ENCODE results near the gene FSD2.
"Not testable (repeated sequence)": the region's sequence is repeated elsewhere in the genome, so short reads cannot be mapped to it uniquely, and the experiment has no call there.

The FSD2 gene

DNA sequence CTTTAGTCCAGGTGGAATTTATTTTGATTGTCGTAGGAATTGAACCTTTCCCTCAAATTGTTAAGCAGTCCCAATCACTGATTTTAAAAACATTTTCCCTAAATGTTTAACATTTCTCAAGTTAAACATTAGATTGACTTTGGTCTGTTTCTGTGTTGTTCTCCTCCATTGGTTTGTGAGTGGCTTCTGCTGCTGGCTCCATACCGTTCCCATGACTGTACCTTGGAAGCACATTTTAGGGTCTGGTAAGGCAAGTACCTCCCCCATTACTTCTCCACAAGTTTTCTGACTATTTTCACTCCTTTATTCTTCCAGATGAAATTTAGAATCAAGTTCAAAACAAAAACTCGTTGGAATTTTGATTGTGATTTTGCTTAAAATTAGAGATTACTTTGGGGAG lies 15.5 kb upstream of the FSD2 start:
- Histone ChIP-seq H3K9ac (ENCODE audit: low read length) (peak overlapping the region; percentile 38), H3K36me3 (ENCODE audit: control insufficient read depth in 1 of 2, insufficient read depth in 2 of 2, low read depth in 1 of 2, low read length in 2 of 2) (peaks cover 29 to 78% of the 10 kb centered on the region in 2 experiments), H3K27ac (ENCODE audit: low read length, poor library complexity, severe bottlenecking) (peak overlapping the region; percentile 38), H3K79me1 (replicated peaks; ENCODE audit: low read length, poor library complexity, severe bottlenecking) (peaks cover 17% of the 10 kb centered on the region)
- not testable (repeated sequence) for H3K4ac ChIP-seq (ENCODE audit: low read depth in 1 of 2, low read length in 2 of 2); DNase-seq; H4K8ac ChIP-seq (ENCODE audit: low read length); H2AFZ ChIP-seq (ENCODE audit: low read depth, low read length); H2AK5ac ChIP-seq (ENCODE audit: low read length, severe bottlenecking); H3K14ac ChIP-seq (ENCODE audit: low read length in 2 of 2); H2BK120ac ChIP-seq (ENCODE audit: low read depth, low read length); H2BK12ac ChIP-seq (ENCODE audit: low read length in 2 of 2); H3K4me2 ChIP-seq (ENCODE audit: low read length, poor library complexity, severe bottlenecking); H3K9me3 ChIP-seq (ENCODE audit: control insufficient read depth, low read length); H3K23ac ChIP-seq (ENCODE audit: low read length in 2 of 2); H3K27me3 ChIP-seq (ENCODE audit: control insufficient read depth in 1 of 2, insufficient read depth in 1 of 2, low read length in 2 of 2); H3K4me1 ChIP-seq (ENCODE audit: control insufficient read depth, insufficient read depth, low read depth, low read length); H3K4me3 ChIP-seq (ENCODE audit: insufficient read depth in 1 of 2, low read depth in 1 of 2, low read length in 2 of 2); H4K91ac ChIP-seq (ENCODE audit: low read length); H2BK15ac ChIP-seq (ENCODE audit: low read depth, poor library complexity, severe bottlenecking); H3K18ac ChIP-seq (ENCODE audit: low read depth in 1 of 2, low read length in 2 of 2); H2BK5ac ChIP-seq (ENCODE audit: low read depth, low read length, poor library complexity, severe bottlenecking)
- WGBS, result 94% methylated on average over 2 of the region's 3 CpGs

- Histone ChIP-seq H3K23ac (ENCODE audit: low read length in 2 of 2) (no peak overlapping the region), H3K4me3 (ENCODE audit: insufficient read depth in 1 of 2, low read depth in 1 of 2, low read length in 2 of 2) (no peak overlapping the region), H3K27me3 (ENCODE audit: control insufficient read depth in 1 of 2, insufficient read depth in 1 of 2, low read length in 2 of 2) (no peaks in the 10 kb centered on the region), H3K4ac (ENCODE audit: low read depth in 1 of 2, low read length in 2 of 2) (no peak overlapping the region), H3K4me1 (ENCODE audit: control insufficient read depth, insufficient read depth, low read depth, low read length) (peaks cover 3% of the 10 kb centered on the region), H2BK120ac (ENCODE audit: low read depth, low read length) (no peak overlapping the region), H3K9me3 (ENCODE audit: control insufficient read depth, low read length) (no peaks in the 10 kb centered on the region), H4K8ac (ENCODE audit: low read length) (no peak overlapping the region), H2AK5ac (ENCODE audit: low read length, severe bottlenecking) (no peak overlapping the region), H3K27ac (ENCODE audit: low read length, poor library complexity, severe bottlenecking) (peak overlapping the region; percentile 76), H2AFZ (ENCODE audit: low read depth, low read length) (no peak overlapping the region), H4K91ac (ENCODE audit: low read length) (no peak overlapping the region), H3K36me3 (ENCODE audit: control insufficient read depth in 1 of 2, insufficient read depth in 2 of 2, low read depth in 1 of 2, low read length in 2 of 2) (peaks cover 27 to 78% of the 10 kb centered on the region in 2 experiments), H2BK5ac (ENCODE audit: low read depth, low read length, poor library complexity, severe bottlenecking) (no peak overlapping the region), H3K79me1 (replicated peaks; ENCODE audit: low read length, poor library complexity, severe bottlenecking) (peaks cover 11% of the 10 kb centered on the region), H3K9ac (ENCODE audit: low read length) (no peak overlapping the region), H3K4me2 (ENCODE audit: low read length, poor library complexity, severe bottlenecking) (no peak overlapping the region), H3K14ac (ENCODE audit: low read length in 2 of 2) (no peak overlapping the region), H2BK15ac (ENCODE audit: low read depth, poor library complexity, severe bottlenecking) (no peak overlapping the region), H2BK12ac (ENCODE audit: low read length in 2 of 2) (no peak overlapping the region), H3K18ac (ENCODE audit: low read depth in 1 of 2, low read length in 2 of 2) (no peak overlapping the region)
- no peak for DNase-seq
Measured at GRCh38 chr15:82820128-82820527, 14.3 kb upstream of the FSD2 start.

GRCh38 chr15:82812994-82813393 lies 7.1 kb upstream of the FSD2 start:
- H2AFZ ChIP-seq (ENCODE audit: low read depth, low read length), result no peak overlapping the region
- no peak overlapping the region for H3K27ac ChIP-seq (ENCODE audit: low read length, poor library complexity, severe bottlenecking)
- no peak overlapping the region for H2BK5ac ChIP-seq (ENCODE audit: low read depth, low read length, poor library complexity, severe bottlenecking)
- peak; percentile 21 for DNase-seq
- H3K79me1 ChIP-seq (replicated peaks; ENCODE audit: low read length, poor library complexity, severe bottlenecking), result peaks cover 6% of the 10 kb centered on the region
- H3K4me1 ChIP-seq (ENCODE audit: control insufficient read depth, insufficient read depth, low read depth, low read length), result peaks cover 1% of the 10 kb centered on the region
- no peak overlapping the region for H3K9ac ChIP-seq (ENCODE audit: low read length)
- H3K4me3 ChIP-seq (ENCODE audit: insufficient read depth in 1 of 2, low read depth in 1 of 2, low read length in 2 of 2), result no peak overlapping the region
- H3K4me2 ChIP-seq (ENCODE audit: low read length, poor library complexity, severe bottlenecking), result no peak overlapping the region
- H3K14ac ChIP-seq (ENCODE audit: low read length in 2 of 2), result no peak overlapping the region
- H3K36me3 ChIP-seq (ENCODE audit: control insufficient read depth in 1 of 2, insufficient read depth in 2 of 2, low read depth in 1 of 2, low read length in 2 of 2), result peaks cover 11 to 45% of the 10 kb centered on the region in 2 experiments
- no peaks in the 10 kb centered on the region for H3K9me3 ChIP-seq (ENCODE audit: control insufficient read depth, low read length)
- no peak overlapping the region for H3K4ac ChIP-seq (ENCODE audit: low read depth in 1 of 2, low read length in 2 of 2)
- H3K27me3 ChIP-seq (ENCODE audit: control insufficient read depth in 1 of 2, insufficient read depth in 1 of 2, low read length in 2 of 2), result no peaks in the 10 kb centered on the region
- WGBS, result 89% methylated on average over 3 of the region's 4 CpGs
- H4K91ac ChIP-seq (ENCODE audit: low read length), result no peak overlapping the region
- H2AK5ac ChIP-seq (ENCODE audit: low read length, severe bottlenecking), result no peak overlapping the region
- H2BK12ac ChIP-seq (ENCODE audit: low read length in 2 of 2), result no peak overlapping the region
- H2BK120ac ChIP-seq (ENCODE audit: low read depth, low read length), result no peak overlapping the region
- H3K23ac ChIP-seq (ENCODE audit: low read length in 2 of 2), result no peak overlapping the region
- H3K18ac ChIP-seq (ENCODE audit: low read depth in 1 of 2, low read length in 2 of 2), result no peak overlapping the region
- H2BK15ac ChIP-seq (ENCODE audit: low read depth, poor library complexity, severe bottlenecking), result no peak overlapping the region
- no peak overlapping the region for H4K8ac ChIP-seq (ENCODE audit: low read length)

- Histone ChIP-seq H2BK120ac (ENCODE audit: low read depth, low read length) (no peak overlapping the region), H3K18ac (ENCODE audit: low read depth in 1 of 2, low read length in 2 of 2) (no peak overlapping the region), H3K4ac (ENCODE audit: low read depth in 1 of 2, low read length in 2 of 2) (no peak overlapping the region), H4K91ac (ENCODE audit: low read length) (no peak overlapping the region), H3K27me3 (ENCODE audit: control insufficient read depth in 1 of 2, insufficient read depth in 1 of 2, low read length in 2 of 2) (no peaks in the 10 kb centered on the region), H3K9ac (ENCODE audit: low read length) (peak overlapping the region; percentile 99), H2AFZ (ENCODE audit: low read depth, low read length) (no peak overlapping the region), H3K23ac (ENCODE audit: low read length in 2 of 2) (no peak overlapping the region), H3K14ac (ENCODE audit: low read length in 2 of 2) (no peak overlapping the region), H3K79me1 (replicated peaks; ENCODE audit: low read length, poor library complexity, severe bottlenecking) (peaks cover 3% of the 10 kb centered on the region), H3K27ac (ENCODE audit: low read length, poor library complexity, severe bottlenecking) (peak overlapping the region; percentile 89), H3K4me1 (ENCODE audit: control insufficient read depth, insufficient read depth, low read depth, low read length) (peaks cover 3% of the 10 kb centered on the region), H3K9me3 (ENCODE audit: control insufficient read depth, low read length) (no peaks in the 10 kb centered on the region), H3K4me2 (ENCODE audit: low read length, poor library complexity, severe bottlenecking) (peak overlapping the region; percentile 53), H3K36me3 (ENCODE audit: control insufficient read depth in 1 of 2, insufficient read depth in 2 of 2, low read depth in 1 of 2, low read length in 2 of 2) (peaks cover 7 to 25% of the 10 kb centered on the region in 2 experiments), H2BK15ac (ENCODE audit: low read depth, poor library complexity, severe bottlenecking) (no peak overlapping the region), H2BK5ac (ENCODE audit: low read depth, low read length, poor library complexity, severe bottlenecking) (no peak overlapping the region), H2BK12ac (ENCODE audit: low read length in 2 of 2) (no peak overlapping the region), H4K8ac (ENCODE audit: low read length) (no peak overlapping the region), H2AK5ac (ENCODE audit: low read length, severe bottlenecking) (no peak overlapping the region), H3K4me3 (ENCODE audit: insufficient read depth in 1 of 2, low read depth in 1 of 2, low read length in 2 of 2) (peak overlapping the region in 1 of 2 experiments; percentile 83)
- WGBS, result 0% methylated on average over 3 of the region's 6 CpGs
- DNase-seq, result peak; percentile 20
Measured at GRCh38 chr15:82810890-82811426, 5.1 kb upstream of the FSD2 start.

Measured in mesenchymal stem cell (in vitro differentiated cells and primary cell).